Ovary (tissue), 3 donors: Measurements from ENCODE around the gene CCNI2.

Experiments
- EP300 ChIP-seq: sonication (generic); formaldehyde crosslinking; IDR thresholded peaks from one replicate; pipeline ENCODE4 v1.6.1; 2017; ENCODE audit warnings: antibody characterized with exemption
- TF ChIP-seq, protein P1 (sequence below), 3 donors: fragments of 450-650 bp in 2 of 3; fragments of 200-600 bp in 1 of 3; IDR thresholded peaks; one replicate each; pipeline versions ENCODE4 v1.5.1 to v1.8.0; 2016 to 2022; ENCODE audit warnings: antibody characterized with exemption in 3 of 3, mild to moderate bottlenecking in 1 of 3
- donor health status: DM: no; HTN: no; CAD: no.

DNA sequence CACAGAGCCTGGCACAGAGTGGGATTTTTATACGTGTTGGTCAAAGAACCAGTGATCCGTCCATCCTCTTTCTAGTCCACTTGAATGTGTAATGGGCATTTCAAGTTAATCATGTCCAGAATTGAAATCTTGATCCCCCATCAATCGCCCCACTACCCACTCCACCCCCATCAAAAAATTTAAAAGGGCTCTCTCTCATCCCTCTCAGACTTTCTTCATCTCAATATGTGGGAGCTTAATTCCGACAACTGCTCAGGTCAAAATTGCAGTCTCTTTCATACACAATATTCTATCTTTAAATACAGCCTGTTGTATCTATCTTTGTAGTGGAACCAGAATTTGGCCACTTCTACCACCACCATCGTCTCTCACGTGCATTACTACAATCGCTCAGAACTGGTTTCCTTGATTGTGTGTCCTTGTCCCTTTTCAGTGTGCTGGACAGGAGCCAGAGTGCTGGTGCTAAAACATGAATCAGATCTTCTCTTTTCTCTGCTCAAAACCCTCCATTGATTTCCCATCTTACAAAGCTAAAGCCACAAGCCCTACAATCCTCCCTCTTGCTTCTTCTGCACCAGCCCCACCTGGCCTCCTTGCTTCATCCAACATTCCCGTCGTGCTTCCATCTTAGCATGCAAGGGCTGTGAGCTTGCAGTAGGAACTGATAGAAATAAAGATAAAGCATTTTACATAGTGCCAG lies 9.1 kb upstream of the CCNI2 start:
- TF ChIP-seq EP300: no peak
- TF ChIP-seq, protein P1, sequence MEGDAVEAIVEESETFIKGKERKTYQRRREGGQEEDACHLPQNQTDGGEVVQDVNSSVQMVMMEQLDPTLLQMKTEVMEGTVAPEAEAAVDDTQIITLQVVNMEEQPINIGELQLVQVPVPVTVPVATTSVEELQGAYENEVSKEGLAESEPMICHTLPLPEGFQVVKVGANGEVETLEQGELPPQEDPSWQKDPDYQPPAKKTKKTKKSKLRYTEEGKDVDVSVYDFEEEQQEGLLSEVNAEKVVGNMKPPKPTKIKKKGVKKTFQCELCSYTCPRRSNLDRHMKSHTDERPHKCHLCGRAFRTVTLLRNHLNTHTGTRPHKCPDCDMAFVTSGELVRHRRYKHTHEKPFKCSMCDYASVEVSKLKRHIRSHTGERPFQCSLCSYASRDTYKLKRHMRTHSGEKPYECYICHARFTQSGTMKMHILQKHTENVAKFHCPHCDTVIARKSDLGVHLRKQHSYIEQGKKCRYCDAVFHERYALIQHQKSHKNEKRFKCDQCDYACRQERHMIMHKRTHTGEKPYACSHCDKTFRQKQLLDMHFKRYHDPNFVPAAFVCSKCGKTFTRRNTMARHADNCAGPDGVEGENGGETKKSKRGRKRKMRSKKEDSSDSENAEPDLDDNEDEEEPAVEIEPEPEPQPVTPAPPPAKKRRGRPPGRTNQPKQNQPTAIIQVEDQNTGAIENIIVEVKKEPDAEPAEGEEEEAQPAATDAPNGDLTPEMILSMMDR (IDR thresholded peaks at IDR 0.05): no peak
